ENCODE data around the gene FAM47E.

DNA sequence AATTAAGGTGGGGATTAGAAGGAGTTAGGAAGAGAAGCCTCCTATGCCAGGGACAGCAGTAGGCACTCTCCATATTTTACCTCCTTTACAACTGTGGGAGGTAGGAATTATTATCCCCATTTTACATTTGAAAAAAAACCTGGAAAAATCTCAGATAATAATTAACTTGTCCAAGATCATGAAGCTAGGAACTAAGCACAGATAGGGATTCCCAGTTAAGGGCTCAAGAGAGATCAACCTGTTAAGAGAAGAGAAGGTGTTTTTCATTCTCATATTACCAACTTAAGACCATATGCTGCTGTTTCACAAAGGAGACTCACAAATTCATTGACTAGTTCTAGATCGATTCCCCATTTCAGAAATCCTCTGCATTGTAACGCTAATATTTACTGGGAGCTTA is 16.1 kb upstream of the FAM47E start:
- TF ChIP-seq FOXM1 (IDR thresholded peaks at IDR 0.05; ENCODE audit: borderline replicate concordance, low read depth) (no peak), USF1 (IDR thresholded peaks at IDR 0.05) (no peak), CEBPB (IDR thresholded peaks at IDR 0.05) (no peak), RAD21 (IDR thresholded peaks at IDR 0.05; ENCODE audit: low read depth) (no peak), NFIC (IDR thresholded peaks at IDR 0.05) (no peak), TEAD4 (IDR thresholded peaks at IDR 0.05) (no peak), CREB1 (IDR thresholded peaks at IDR 0.05; ENCODE audit: low read depth) (no peak), EP300 (IDR thresholded peaks at IDR 0.05; ENCODE audit: borderline replicate concordance) (no peak), YY1 (IDR thresholded peaks at IDR 0.05; ENCODE audit: low read depth) (no peak), TAF1 (IDR thresholded peaks at IDR 0.05; ENCODE audit: low read depth) (no peak), TCF12 (IDR thresholded peaks at IDR 0.05; ENCODE audit: low read depth) (no peak)
- TF ChIP-seq, protein P1, sequence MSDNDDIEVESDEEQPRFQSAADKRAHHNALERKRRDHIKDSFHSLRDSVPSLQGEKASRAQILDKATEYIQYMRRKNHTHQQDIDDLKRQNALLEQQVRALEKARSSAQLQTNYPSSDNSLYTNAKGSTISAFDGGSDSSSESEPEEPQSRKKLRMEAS (IDR thresholded peaks at IDR 0.05) = no peak
- TF ChIP-seq, protein P2, sequence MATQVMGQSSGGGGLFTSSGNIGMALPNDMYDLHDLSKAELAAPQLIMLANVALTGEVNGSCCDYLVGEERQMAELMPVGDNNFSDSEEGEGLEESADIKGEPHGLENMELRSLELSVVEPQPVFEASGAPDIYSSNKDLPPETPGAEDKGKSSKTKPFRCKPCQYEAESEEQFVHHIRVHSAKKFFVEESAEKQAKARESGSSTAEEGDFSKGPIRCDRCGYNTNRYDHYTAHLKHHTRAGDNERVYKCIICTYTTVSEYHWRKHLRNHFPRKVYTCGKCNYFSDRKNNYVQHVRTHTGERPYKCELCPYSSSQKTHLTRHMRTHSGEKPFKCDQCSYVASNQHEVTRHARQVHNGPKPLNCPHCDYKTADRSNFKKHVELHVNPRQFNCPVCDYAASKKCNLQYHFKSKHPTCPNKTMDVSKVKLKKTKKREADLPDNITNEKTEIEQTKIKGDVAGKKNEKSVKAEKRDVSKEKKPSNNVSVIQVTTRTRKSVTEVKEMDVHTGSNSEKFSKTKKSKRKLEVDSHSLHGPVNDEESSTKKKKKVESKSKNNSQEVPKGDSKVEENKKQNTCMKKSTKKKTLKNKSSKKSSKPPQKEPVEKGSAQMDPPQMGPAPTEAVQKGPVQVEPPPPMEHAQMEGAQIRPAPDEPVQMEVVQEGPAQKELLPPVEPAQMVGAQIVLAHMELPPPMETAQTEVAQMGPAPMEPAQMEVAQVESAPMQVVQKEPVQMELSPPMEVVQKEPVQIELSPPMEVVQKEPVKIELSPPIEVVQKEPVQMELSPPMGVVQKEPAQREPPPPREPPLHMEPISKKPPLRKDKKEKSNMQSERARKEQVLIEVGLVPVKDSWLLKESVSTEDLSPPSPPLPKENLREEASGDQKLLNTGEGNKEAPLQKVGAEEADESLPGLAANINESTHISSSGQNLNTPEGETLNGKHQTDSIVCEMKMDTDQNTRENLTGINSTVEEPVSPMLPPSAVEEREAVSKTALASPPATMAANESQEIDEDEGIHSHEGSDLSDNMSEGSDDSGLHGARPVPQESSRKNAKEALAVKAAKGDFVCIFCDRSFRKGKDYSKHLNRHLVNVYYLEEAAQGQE (IDR thresholded peaks at IDR 0.05; ENCODE audit: low read depth) = no peak
